Measurements from ENCODE around the gene MERTK. TPM values are rescaled to one million over a fixed set of nuclear protein-coding genes. Genes with fewer than 3 reads are reported as not detected.

MERTK gene
- total RNA-seq, 1 donor from 2014 or later = 4.7 TPM

GRCh38 chr2:111985514-111985913, 87.1 kb downstream of the MERTK start:
- no peak overlapping the region for H3K4me3 ChIP-seq
- H3K4me1 ChIP-seq = peaks cover 3% of the 10 kb centered on the region
- H3K27me3 ChIP-seq (ENCODE audit: low read depth) = no peaks in the 10 kb centered on the region
- intact Hi-C loops (cut with micrococcal nuclease) = no loop called here
- DNase-seq = no peak
- H3K27ac ChIP-seq (replicated peaks) = no peak overlapping the region
- H3K36me3 ChIP-seq = peaks cover 59% of the 10 kb centered on the region
- no peaks in the 10 kb centered on the region for H3K9me3 ChIP-seq (replicated peaks)
- TF ChIP-seq CTCF (IDR thresholded peaks at IDR 0.05; ENCODE audit: borderline replicate concordance) = no peak

- DNase-seq = no peak
- Histone ChIP-seq H3K4me1 (peaks cover 3% of the 10 kb centered on the region), H3K36me3 (peaks cover 59% of the 10 kb centered on the region), H3K27ac (replicated peaks) (no peak overlapping the region), H3K4me3 (no peak overlapping the region), H3K9me3 (replicated peaks) (no peaks in the 10 kb centered on the region), H3K27me3 (ENCODE audit: low read depth) (no peaks in the 10 kb centered on the region)
- no peak for TF ChIP-seq CTCF (IDR thresholded peaks at IDR 0.05; ENCODE audit: borderline replicate concordance)
- intact Hi-C loops (cut with micrococcal nuclease) = no loop called here
Observed at GRCh38 chr2:111986116-111986900, 87.9 kb downstream of the MERTK start.

- TF ChIP-seq CTCF (IDR thresholded peaks at IDR 0.05; ENCODE audit: borderline replicate concordance) = no peak
- H3K4me3 ChIP-seq = no peak overlapping the region
- DNase-seq = no peak
- no peak overlapping the region for H3K27ac ChIP-seq (replicated peaks)
- H3K9me3 ChIP-seq (replicated peaks) = no peaks in the 10 kb centered on the region
- H3K4me1 ChIP-seq = peaks cover 3% of the 10 kb centered on the region
- intact Hi-C loops (cut with micrococcal nuclease) = no loop called here
- H3K36me3 ChIP-seq = peaks cover 30% of the 10 kb centered on the region
- H3K27me3 ChIP-seq (ENCODE audit: low read depth) = no peaks in the 10 kb centered on the region
Observed at GRCh38 chr2:111990375-111990774, 92.0 kb downstream of the MERTK start.

GRCh38 chr2:111990856-111991255, 92.4 kb downstream of the MERTK start:
- no peak for DNase-seq
- intact Hi-C loops (cut with micrococcal nuclease) = no loop called here
- TF ChIP-seq CTCF (IDR thresholded peaks at IDR 0.05; ENCODE audit: borderline replicate concordance) = no peak
- Histone ChIP-seq H3K36me3 (peaks cover 30% of the 10 kb centered on the region), H3K9me3 (replicated peaks) (no peaks in the 10 kb centered on the region), H3K4me1 (peaks cover 3% of the 10 kb centered on the region), H3K27me3 (ENCODE audit: low read depth) (no peaks in the 10 kb centered on the region), H3K27ac (replicated peaks) (no peak overlapping the region), H3K4me3 (no peak overlapping the region)

GRCh38 chr2:111994042-111994441, 95.6 kb downstream of the MERTK start:
- Histone ChIP-seq H3K27me3 (ENCODE audit: low read depth) (no peaks in the 10 kb centered on the region), H3K36me3 (peaks cover 44% of the 10 kb centered on the region), H3K27ac (replicated peaks) (no peak overlapping the region), H3K4me1 (no peaks in the 10 kb centered on the region), H3K9me3 (replicated peaks) (no peaks in the 10 kb centered on the region), H3K4me3 (no peak overlapping the region)
- no peak for TF ChIP-seq CTCF (IDR thresholded peaks at IDR 0.05; ENCODE audit: borderline replicate concordance)
- intact Hi-C loops (cut with micrococcal nuclease) = no loop called here
- DNase-seq = no peak
